ENCODE data around the gene TRIM33. TPM values are rescaled to one million over a fixed set of nuclear protein-coding genes. Genes with fewer than 3 reads are reported as not detected.
"Not testable (repeated sequence)": the region's sequence is repeated elsewhere in the genome, so short reads cannot be mapped to it uniquely, and the experiment has no call there.

The TRIM33 gene
- total RNA-seq, 4 donors from 2014 or later = 41.5 to 98.2 (median 52.0) TPM

- Histone ChIP-seq H3K9me3 (no peaks in the 10 kb centered on the region), H3K36me3 (peaks cover 0 to 4% (median 0%) of the 10 kb centered on the region in 3 donors)
Measured at GRCh38 chr1:114446198-114446597, 64.8 kb downstream of the TRIM33 start.

GRCh38 chr1:114443226-114443625 lies 67.8 kb downstream of the TRIM33 start:
- not testable (repeated sequence) for H3K9me3 ChIP-seq

More at GRCh38 chr1:114446198-114446597, 64.8 kb downstream of the TRIM33 start:
- Histone ChIP-seq H3K27ac (no peak overlapping the region), H3K4me3 (no peak overlapping the region), H3K27me3 (no peaks in the 10 kb centered on the region), H3K4me1 (no peaks in the 10 kb centered on the region)
- TF ChIP-seq CTCF (IDR thresholded peaks at IDR 0.05) (no peak), POLR2A (IDR thresholded peaks at IDR 0.05) (no peak)
- no peak for DNase-seq

GRCh38 chr1:114441332-114441731 lies 69.7 kb downstream of the TRIM33 start:
- Histone ChIP-seq H3K4me3 (no peak overlapping the region), H3K36me3 (peaks cover 0 to 9% (median 0%) of the 10 kb centered on the region in 3 donors), H3K27me3 (no peaks in the 10 kb centered on the region), H3K27ac (no peak overlapping the region), H3K4me1 (no peaks in the 10 kb centered on the region), H3K9me3 (no peaks in the 10 kb centered on the region)
- no peak for DNase-seq
- TF ChIP-seq POLR2A (IDR thresholded peaks at IDR 0.05) (no peak), CTCF (IDR thresholded peaks at IDR 0.05) (no peak)

More at GRCh38 chr1:114443226-114443625, 67.8 kb downstream of the TRIM33 start:
- H3K4me3 ChIP-seq, H3K4me1 ChIP-seq, H3K27me3 ChIP-seq, H3K27ac ChIP-seq, H3K36me3 ChIP-seq, DNase-seq: not testable (repeated sequence)

GRCh38 chr1:114439369-114439768 lies 71.6 kb downstream of the TRIM33 start:
- no peak for TF ChIP-seq POLR2A (IDR thresholded peaks at IDR 0.05)
- no peak for TF ChIP-seq CTCF (IDR thresholded peaks at IDR 0.05)
- Histone ChIP-seq H3K4me1 (no peaks in the 10 kb centered on the region), H3K4me3 (no peak overlapping the region), H3K9me3 (no peaks in the 10 kb centered on the region), H3K27me3 (no peaks in the 10 kb centered on the region), H3K36me3 (peaks cover 0 to 9% (median 0%) of the 10 kb centered on the region in 3 donors), H3K27ac (no peak overlapping the region)
- DNase-seq = no peak

- Histone ChIP-seq H3K27me3 (no peaks in the 10 kb centered on the region), H3K36me3 (peaks cover 0 to 10% (median 0%) of the 10 kb centered on the region in 3 donors), H3K27ac (no peak overlapping the region), H3K4me3 (no peak overlapping the region), H3K4me1 (no peaks in the 10 kb centered on the region), H3K9me3 (no peaks in the 10 kb centered on the region)
- no peak for DNase-seq
- TF ChIP-seq POLR2A (IDR thresholded peaks at IDR 0.05) (no peak), CTCF (IDR thresholded peaks at IDR 0.05) (no peak)
Measured at GRCh38 chr1:114437812-114438211, 73.2 kb downstream of the TRIM33 start.

GRCh38 chr1:114436799-114437198 lies 74.2 kb downstream of the TRIM33 start:
- no peak overlapping the region for H3K27ac ChIP-seq
- DNase-seq = no peak
- no peaks in the 10 kb centered on the region for H3K4me1 ChIP-seq
- no peaks in the 10 kb centered on the region for H3K27me3 ChIP-seq
- H3K4me3 ChIP-seq = no peak overlapping the region
- no peak for TF ChIP-seq POLR2A (IDR thresholded peaks at IDR 0.05)
- no peak for TF ChIP-seq CTCF (IDR thresholded peaks at IDR 0.05)
- no peaks in the 10 kb centered on the region for H3K9me3 ChIP-seq
- H3K36me3 ChIP-seq = peaks cover 0 to 19% (median 0%) of the 10 kb centered on the region in 3 donors

Measured in Peyer's patch (tissue), 4 donors.